ENCODE results near the gene AUNIP. TPM values are rescaled to one million over a fixed set of nuclear protein-coding genes. Genes with fewer than 3 reads are reported as not detected.

Gene AUNIP
- total and polyA plus RNA-seq, 2 experiments from 2014 or later = 20.9 to 21.9 TPM

- Histone ChIP-seq H4K20me1 (replicated peaks; ENCODE audit: insufficient read depth) (no peaks in the 10 kb centered on the region; the same call in 1 of the 2 replicates), H3K4me3 (no peak overlapping the region), H3F3A (replicated peaks; ENCODE audit: low read depth) (peaks cover 4% of the 10 kb centered on the region; the same call in 1 of the 2 replicates), H3K4me2 (no peak overlapping the region), H3K36me3 (ENCODE audit: insufficient read depth) (no peaks in the 10 kb centered on the region), H3K4me1 (ENCODE audit: insufficient read depth) (peaks cover 3% of the 10 kb centered on the region), H3K27me3 (ENCODE audit: insufficient read depth) (no peaks in the 10 kb centered on the region), H2AFZ (no peak overlapping the region), H3K27ac (ENCODE audit: low read depth) (no peak overlapping the region), H3K9me2 (ENCODE audit: insufficient read depth) (no peaks in the 10 kb centered on the region), H3K79me2 (replicated peaks; ENCODE audit: insufficient read depth) (no peaks in the 10 kb centered on the region)
- peaks cover 17% of the 10 kb centered on the region for H3K27me3 Mint-ChIP-seq (ENCODE audit: insufficient read depth, low read depth, poor library complexity)
- peaks cover 18% of the 10 kb centered on the region for H3K4me1 Mint-ChIP-seq
- H3K4me3 Mint-ChIP-seq = no peak overlapping the region
- no peak for TF ChIP-seq CTCF (conservative IDR thresholded peaks at IDR 0.05; ENCODE audit: low read depth in 2 of 2)
- no peak for TF ChIP-seq ZNF462 (CRISPR knock-in tag; IDR thresholded peaks at IDR 0.05)
- TF ChIP-seq ETS1 (IDR thresholded peaks at IDR 0.05) = no peak
- TF ChIP-seq CREB1 (CRISPR knock-in tag; IDR thresholded peaks at IDR 0.05; ENCODE audit: low read depth) = no peak
- no peak for TF ChIP-seq REST (IDR thresholded peaks at IDR 0.05; ENCODE audit: unreplicated experiment)
- H3K9me3 Mint-ChIP-seq = no peaks in the 10 kb centered on the region
- no peak overlapping the region for H3K27ac Mint-ChIP-seq
- H3K36me3 Mint-ChIP-seq (ENCODE audit: low read depth) = no peaks in the 10 kb centered on the region
- ATAC-seq (no peak), DNase-seq (ENCODE audit: low spot score) (no peak)
Observed at GRCh38 chr1:25794325-25794724, 64.9 kb downstream of the AUNIP start.

All from GM23338 (cell line).